ENCODE data around the gene FAM83D.

The FAM83D gene

GRCh38 chr20:38918172-38918571 lies 8.0 kb upstream of the FAM83D start:
- no peak for DNase-seq (ENCODE audit: extremely low spot score)
- ChIA-PET POLR2A (no interaction called here), CTCF (interaction anchor here (2.3 to 3.1 kb wide), 3 partner anchors 11 to 131 kb away, joined by 9 to 15 read pairs (median 10); no protein-coding TSS in a partner anchor)
- TF ChIP-seq CTCF (IDR thresholded peaks at IDR 0.05; ENCODE audit: control extremely low read depth, extremely low read depth, low read depth, missing control alignments): no peak

- DNase-seq (ENCODE audit: extremely low spot score): no peak
- ChIA-PET POLR2A (no interaction called here), CTCF (interaction anchor here (1.0 to 1.3 kb wide), 3 partner anchors 19 to 119 kb away, joined by 3 to 4 read pairs (median 4); no protein-coding TSS in a partner anchor)
- TF ChIP-seq CTCF (IDR thresholded peaks at IDR 0.05; ENCODE audit: control extremely low read depth, extremely low read depth, low read depth, missing control alignments): no peak
Measured at GRCh38 chr20:38919683-38920082, 6.5 kb upstream of the FAM83D start.

- ChIA-PET POLR2A (no interaction called here), CTCF (interaction anchor here (1.1 to 14.7 kb wide), 3 partner anchors 15 to 128 kb away, joined by 3 to 212 read pairs (median 4); no protein-coding TSS in a partner anchor)
- DNase-seq (ENCODE audit: extremely low spot score): no peak
- no peak for TF ChIP-seq CTCF (IDR thresholded peaks at IDR 0.05; ENCODE audit: control extremely low read depth, extremely low read depth, low read depth, missing control alignments)
Measured at GRCh38 chr20:38920411-38920810, 5.8 kb upstream of the FAM83D start.

- ChIA-PET POLR2A (no interaction called here), CTCF (interaction anchor here (1.1 to 14.7 kb wide), 6 partner anchors 8 to 128 kb away, joined by 3 to 212 read pairs (median 6); no protein-coding TSS in a partner anchor)
- no peak for DNase-seq (ENCODE audit: extremely low spot score)
- TF ChIP-seq CTCF (IDR thresholded peaks at IDR 0.05; ENCODE audit: control extremely low read depth, extremely low read depth, low read depth, missing control alignments): no peak
Measured at GRCh38 chr20:38920851-38921250, 5.4 kb upstream of the FAM83D start.

GRCh38 chr20:38924718-38925117 lies 1.5 kb upstream of the FAM83D start:
- DNase-seq (ENCODE audit: extremely low spot score): no peak
- ChIA-PET CTCF (interaction anchor here (1.1 to 14.7 kb wide), 6 partner anchors 13 to 279 kb away, joined by 3 to 212 read pairs (median 6); no protein-coding TSS in a partner anchor), POLR2A (no interaction called here)
- TF ChIP-seq CTCF (IDR thresholded peaks at IDR 0.05; ENCODE audit: control extremely low read depth, extremely low read depth, low read depth, missing control alignments): no peak

- ChIA-PET POLR2A (interaction anchor here (0.7 to 1.2 kb wide), 5 partner anchors 35 to 501 kb away, joined by 3 to 6 read pairs (median 6); partner anchors contain the start of gene DHX35), CTCF (interaction anchor here (0.9 to 14.7 kb wide), 26 partner anchors 10 to 122 kb away, joined by 3 to 212 read pairs (median 4); partner anchors contain the start of gene DHX35)
- TF ChIP-seq CTCF (IDR thresholded peaks at IDR 0.05; ENCODE audit: control extremely low read depth, extremely low read depth, low read depth, missing control alignments): no peak
- no peak for DNase-seq (ENCODE audit: extremely low spot score)
Measured at GRCh38 chr20:38926934-38927616, 858 bp downstream of the FAM83D start.

Data from GM10248 (cell line).